NAMALWA (cell line): ENCODE results near the gene ENOX1.

Experiments used
- DNase-seq: peaks from one replicate; pipeline ENCODE4 v3.0.0-alpha.2; 2015; ENCODE audit warnings: low spot score

The ENOX1 gene

DNA sequence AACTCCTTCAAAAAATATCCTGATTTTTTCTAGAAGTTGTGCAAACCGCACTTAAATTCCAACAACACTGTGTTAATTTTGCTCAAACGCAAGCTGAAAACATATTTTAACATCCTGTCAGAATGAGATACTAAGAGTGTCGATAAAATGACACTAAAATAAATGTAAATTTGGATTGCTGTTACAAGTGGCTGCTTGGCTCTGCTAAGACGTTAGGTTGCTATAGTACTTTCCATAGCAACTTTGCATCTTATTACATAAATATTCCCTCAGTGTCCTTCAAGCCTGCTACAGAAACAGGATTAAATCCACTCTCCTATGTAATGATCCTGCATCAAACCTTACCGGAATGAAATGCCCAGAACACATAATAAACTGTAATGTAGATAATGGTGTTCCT lies 471.2 kb downstream of the ENOX1 start:
- no peak for DNase-seq

DNA sequence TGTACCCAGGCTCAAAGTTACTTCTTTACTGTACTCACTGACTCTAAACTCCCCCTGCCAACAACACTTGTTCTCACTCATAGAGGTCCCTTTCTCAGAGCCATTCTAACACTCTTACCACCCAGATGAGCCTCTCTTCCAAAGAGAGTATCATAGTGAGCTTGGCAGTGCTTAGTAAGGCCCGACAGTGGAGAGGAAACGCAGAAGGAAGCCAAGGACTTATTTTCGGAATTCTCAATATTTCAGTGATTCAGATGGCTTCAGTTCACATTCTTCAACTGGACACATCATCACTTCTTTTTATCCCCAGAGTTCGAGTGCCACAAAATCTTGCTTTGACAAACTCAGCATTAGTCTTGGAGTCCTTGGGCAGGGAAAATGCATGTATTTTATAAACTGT lies 477.5 kb downstream of the ENOX1 start:
- DNase-seq: no peak

DNA sequence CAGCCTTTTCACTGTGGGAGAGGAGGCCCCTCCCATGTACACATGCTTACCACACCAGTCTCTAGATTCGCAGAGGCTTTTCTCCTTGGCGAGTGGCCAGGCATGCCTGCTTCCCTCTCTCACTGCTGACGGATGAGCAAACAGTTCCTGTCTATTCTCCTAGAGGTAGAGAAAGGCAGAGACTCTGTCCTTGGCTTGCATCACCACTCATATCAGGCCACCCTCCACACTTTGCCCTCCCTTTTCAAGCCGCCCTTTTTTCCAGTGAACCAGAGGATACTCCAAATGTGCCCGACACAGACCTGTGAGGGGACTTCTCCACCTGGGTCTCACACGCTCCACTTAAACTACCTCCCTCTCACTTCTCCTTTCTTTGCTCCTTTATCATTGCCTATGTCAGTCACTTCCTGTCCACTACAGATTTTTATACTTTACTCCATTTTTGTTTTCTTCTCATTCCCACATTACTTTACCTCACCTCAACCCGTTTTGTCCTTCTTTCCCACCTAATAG lies 478.8 kb downstream of the ENOX1 start:
- peak; percentile 25 for DNase-seq

DNA sequence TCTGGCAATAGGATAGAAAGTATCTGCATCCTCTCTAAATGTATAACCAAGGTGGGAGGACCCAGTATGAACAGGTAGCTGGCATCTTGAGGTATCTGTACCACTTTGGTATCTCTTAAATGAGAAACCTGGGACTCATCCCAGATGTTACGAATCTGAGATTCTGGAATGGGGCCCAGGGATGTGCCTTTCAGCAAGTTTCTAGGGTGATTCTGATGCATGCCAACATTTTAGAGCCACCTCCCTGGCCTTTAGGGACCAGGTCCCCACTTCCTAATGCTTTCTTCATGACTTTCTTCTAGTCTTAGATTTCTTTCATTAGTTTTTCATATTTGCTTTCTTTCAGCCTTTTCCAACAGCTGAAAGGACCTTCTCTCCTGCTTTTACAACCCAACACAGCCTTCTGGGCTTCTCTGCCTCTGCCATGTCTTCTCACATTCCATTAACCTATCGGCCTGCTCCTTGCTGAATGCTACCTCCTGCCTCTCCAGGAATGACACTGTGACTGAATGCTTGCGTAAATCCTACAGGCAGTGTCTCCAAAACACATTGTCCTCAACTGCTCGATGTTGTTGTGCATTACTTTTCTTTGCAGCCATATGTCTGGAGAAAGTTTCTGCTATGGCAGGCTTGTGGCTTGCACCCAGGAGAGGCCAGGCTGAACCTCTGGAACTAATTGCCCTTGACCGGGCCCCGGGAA lies 479.4 kb downstream of the ENOX1 start:
- DNase-seq: no peak

DNA sequence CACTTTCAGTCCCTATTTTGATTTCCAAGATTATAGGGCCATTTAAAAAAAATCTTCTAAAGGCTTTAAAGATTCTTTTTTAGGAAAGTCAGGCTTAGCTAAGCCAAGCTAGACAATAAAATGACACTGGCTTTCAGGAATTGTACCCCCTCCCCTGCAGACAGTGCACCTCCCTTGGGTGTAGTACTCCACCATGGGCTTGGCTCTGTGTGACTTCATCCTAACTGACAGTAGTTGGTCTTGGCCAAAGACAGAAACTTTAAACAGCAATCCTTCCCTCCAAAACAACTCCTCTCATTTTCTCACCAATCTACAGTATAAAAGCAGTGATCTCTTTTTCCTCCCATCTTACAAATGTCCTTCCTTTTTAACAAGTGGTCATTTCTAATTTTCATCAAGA lies 480.4 kb downstream of the ENOX1 start:
- DNase-seq: no peak

DNA sequence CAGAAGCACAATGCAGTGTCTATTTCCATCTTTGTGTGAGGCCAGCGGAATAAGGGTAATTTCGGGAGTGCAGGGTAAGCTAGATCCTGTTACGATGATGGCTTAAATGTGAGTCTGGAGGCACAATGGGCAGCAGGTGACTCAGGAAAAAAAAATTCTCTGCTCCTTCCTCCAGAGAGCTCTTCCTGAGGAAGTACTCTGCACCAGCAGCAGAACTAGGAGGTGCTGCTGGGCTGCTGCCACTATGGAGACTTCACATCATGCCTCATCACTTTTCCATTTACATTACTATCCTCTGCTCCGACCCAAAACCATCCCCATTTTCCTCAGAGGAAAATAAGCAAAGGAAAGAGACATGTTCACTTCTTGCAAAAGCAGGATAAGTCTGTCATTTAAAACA lies 481.4 kb downstream of the ENOX1 start:
- no peak for DNase-seq

DNA sequence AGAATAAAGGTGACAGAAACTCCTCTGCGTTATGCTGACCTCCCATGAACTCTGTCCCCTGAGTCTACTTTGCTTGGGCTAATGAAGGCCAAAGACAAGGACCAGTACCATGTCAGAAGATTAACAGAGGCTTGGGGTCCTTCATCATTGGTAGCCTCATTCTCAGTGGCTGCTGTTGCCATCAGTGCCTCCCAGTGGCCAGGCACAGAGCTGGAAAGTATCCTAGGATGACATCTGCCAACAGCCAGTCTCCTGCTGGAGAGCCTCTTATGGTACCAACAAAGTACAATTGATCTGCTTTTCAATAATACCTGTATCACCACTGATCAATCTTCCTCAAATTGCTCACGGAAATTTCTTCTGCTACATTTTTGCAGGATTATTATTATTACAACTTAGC lies 481.8 kb downstream of the ENOX1 start:
- DNase-seq: no peak

DNA sequence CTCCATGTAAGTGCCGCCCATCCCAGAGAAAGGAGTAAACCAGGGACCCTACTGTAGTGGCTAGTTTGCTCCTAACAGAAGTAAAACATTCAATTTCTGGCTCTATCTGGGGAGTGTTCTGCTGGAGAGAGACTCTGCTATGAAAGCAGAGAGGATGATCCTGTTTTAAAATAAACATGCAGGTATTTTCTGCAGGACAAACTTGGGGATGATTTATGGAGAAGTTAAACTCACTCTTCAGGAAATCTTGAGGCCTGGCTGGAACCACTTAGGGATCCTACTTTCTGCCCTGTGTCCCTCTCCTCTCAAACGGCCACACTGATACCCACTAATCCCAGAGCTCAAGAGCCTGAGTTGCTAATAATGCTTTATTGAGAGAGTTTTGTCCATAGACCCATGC lies 482.3 kb downstream of the ENOX1 start:
- no peak for DNase-seq

DNA sequence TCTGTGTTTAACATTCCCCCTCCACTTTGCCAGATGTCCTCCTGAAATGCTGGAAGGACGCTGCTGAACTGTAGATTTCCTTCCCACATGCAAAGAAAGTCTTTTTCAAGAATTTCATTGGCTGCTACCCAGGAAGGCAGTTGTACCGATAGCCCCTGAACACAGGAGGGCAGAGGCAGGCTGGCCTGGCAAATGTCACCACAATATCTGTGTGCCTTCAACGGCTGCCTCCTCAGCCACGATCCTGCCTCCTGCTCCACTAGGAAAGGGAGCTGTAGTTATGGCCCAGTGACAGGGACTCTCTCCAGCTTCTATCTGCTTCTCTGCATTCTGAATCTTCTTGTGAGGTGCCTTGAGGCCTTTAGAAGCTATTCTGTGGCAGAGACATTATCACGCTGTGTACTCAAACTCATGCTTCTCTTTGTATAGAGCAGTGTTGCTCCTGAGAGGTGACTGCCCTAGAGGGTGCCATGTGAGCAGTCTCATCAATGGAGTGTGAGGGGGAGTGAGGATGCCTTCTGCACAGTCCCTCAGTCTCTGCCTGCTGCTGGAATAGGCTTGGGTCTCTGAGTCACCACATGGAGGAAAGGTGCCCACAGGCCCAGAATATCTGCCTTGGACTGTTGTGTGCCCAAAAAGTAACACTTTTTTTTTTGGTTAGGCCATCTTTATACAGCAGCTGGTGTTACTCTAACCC lies 483.6 kb downstream of the ENOX1 start:
- peak; percentile 54 for DNase-seq

DNA sequence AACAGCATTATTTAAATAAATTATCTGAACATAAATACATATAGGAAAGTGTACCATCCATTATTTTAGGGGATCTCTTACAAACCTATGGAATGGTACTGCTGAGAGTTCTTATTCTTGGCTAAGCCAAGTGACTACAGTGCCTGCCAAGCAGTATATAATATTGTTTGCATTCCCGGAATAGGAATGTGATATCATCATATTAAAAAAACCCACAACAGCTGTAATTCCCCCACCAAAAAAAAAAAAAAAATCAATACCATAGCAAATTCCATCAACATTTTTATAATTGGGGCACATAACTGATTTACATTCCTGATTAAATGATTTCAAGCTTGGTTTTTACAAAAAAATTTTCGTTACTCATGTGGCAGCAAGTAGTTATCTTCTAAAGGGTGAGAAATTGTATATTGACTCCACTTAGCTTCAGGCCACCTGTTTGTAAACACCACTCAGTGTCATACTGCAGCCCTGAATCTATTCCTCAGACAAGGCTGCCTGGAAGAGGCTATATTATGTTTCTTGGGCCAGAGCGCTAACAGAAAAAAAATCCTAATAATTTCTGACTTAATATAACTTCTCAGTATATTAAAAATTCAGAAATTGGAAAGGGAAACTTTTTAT lies 485.3 kb downstream of the ENOX1 start:
- no peak for DNase-seq

DNA sequence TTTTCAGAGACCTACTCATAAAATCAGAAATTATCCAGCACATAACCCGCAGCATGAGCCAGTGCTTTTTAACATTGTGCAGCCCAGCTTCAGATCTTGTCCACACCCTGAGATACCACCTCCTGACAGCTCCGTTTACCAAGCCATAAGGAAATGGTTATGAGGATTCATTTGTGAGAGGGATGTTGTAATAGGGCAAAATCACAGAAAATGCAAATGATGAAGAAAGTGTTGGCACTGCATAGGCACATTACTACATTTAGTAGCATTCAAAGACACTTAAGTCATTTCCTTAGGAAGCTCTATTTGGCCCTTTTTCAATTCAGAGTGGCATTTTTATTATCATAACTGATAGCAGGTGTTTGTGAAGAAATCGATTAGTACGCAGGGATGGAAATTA lies 485.9 kb downstream of the ENOX1 start:
- no peak for DNase-seq

DNA sequence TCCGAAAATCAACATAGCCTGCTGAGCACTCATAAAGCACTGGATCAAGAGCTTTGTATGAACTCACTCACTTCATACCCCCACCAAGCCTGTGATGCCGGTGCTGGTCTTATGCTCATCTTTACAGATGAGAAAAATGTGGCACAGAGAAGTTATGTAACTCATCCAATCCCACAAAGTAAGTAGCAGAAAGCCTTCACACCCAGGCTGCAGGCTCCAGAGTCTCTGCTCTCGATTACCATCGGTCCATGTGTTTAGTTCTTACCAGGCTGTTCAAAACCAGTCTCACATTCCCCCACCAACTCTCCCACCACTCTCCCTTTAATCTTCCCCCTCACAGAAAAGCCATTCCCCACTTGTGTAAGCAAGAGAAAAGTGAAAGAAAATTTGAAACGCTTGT lies 487.4 kb downstream of the ENOX1 start:
- no peak for DNase-seq

DNA sequence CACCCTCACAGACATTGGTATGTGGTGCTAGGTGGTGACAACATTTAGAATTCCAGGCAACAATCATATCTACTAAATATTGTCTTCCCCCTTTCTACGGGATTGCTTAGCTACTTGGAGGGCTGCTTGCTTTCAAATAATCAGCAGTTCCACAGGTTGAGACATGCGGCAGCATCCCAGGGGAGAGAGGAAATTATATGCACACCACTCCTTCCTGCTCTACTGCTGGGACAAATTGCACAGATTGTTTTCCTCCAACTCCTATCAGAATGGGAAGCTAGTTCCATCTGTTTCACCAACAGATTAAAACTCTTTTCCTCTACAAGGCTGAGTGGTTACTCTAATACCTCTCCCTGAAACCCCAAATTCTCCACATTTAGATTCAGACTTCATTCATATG lies 488.0 kb downstream of the ENOX1 start:
- DNase-seq: no peak

DNA sequence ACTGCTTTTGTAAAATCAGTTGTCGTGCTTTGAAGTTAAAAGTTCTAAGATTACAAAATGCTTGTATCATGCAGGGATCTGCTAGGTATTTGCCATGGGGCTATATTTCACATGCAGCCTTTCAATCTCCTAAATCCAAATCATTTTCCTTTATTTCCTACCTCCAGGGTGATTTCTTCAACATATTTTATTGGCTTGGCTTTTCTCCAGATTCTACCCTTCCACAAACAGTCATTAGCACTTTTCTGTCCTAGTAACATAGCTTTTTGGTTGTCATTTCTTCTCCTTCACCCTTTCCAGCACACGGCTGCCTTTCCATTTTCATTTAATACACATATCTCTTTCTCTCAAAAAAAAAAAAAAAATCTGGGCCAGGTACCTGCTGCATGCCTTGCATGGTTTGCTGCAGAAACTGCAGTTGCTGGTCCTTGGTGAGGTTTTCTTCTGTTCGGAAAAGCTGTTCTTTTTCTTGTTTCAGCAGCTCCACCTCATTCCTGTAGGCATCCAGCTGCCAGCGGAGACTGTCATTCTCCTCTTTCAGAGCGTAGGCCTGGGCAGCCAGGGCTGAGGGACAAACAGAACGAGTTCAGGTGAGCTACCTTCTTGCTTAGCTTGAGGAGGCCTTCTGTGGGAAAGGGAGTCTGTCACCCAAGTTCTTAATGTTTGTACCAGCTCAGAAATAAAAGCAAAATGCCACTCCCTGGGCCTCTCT lies 488.6 kb downstream of the ENOX1 start:
- no peak for DNase-seq

DNA sequence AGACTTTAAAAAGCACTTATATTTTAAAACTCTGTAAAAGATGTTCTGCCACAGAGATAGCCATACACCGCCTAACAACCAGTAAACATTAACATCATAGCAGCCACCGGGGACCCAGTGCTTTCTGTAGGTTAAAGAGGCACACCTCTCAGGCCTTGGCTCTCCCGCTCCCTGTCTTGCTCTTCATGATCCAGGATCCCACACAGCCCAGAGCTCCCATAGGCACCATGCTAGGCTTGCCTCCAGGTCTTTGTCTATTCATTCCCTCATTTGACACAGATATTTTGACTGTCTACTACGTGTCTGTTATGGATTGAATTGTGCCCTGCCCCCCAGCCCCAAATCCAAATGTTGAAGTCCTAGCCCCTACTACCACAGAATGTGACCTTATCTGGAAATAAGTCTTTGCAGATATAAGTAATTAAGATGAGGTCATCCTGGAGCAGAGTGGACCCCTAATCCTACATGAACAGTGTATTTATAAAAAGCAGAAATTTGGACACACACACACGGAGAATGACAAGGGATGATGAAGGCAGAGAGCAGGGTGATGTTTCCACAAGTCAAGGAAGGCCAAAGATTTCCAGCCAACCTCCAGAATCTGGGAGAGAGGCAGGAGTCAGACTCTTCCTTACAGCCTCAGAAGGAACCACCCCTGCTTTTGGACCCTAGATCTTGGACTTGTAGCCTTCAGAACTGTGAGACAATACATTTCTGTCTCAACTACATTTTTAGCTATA lies 490.8 kb downstream of the ENOX1 start:
- DNase-seq: no peak

DNA sequence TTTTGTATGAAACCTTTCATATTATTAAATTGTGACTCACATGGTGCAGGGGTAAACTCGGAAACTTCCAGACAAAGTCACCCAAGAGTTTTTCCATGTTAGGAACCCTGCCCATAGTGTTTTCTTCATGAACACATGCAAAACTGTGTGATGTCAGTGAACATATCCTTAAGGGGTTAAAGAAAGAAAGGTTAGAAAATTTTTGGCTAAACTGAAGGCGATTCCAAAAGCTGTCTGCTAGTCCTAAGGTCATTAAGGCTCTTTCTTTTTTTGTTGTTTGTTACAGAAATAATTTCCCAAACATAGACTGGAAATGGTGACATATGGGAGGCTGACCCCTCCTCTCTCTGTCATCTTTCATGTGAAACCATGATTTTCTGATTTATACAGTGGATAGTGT lies 491.5 kb downstream of the ENOX1 start:
- DNase-seq: no peak

DNA sequence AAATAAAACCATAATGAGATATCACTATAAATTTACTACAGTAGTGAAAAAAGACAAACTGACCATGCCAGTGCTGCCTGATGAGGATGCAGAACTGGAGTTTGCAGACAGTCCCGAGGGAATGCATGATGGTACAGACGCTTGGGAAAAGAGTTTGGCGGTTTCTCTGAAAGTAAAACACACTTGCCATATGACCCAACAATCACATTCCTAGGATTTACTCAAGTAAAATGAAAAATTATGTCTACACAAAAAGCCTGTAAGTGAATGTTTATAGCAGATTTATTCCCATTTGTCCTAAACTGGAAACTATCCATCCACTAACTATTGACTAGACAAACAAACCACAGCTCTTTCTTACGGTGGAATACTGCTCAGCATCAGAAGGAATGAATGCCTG lies 492.4 kb downstream of the ENOX1 start:
- no peak for DNase-seq

DNA sequence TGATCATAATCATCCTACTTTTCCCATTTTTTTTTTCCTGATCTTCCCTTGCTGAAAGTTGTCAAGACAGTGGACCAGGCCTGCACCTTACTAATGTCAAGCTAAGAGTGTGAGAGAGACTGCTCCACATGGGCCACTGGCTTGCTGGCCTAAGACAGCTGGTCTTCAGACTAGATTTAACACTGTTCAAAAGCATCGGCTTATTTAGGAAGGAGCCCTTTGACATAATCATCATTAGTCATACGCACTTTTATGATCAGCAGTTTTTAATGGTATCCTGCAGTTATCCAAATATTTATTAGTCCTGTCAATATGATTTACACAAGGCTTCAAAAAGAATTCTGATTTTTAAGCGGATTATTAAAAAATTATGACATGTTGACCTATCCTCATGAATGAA lies 492.8 kb downstream of the ENOX1 start:
- DNase-seq: no peak

DNA sequence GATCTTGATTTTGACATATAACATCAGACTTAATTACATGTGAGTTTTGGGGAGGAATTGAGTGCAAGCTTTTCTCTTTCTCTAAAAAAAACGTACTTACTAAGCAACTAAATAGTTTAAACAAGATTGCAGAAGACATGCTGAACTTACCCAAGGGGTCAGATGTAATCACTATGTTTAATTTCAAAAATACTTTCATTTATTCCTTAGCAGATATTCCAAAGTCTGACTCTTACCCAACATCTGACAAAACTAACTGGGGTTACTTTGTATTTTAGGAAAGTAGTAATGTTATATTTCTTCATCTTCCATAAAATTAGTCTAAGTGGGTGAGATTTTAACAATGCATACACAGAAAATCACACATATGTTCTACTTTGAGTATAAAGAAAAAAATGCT lies 493.2 kb downstream of the ENOX1 start:
- no peak for DNase-seq

DNA sequence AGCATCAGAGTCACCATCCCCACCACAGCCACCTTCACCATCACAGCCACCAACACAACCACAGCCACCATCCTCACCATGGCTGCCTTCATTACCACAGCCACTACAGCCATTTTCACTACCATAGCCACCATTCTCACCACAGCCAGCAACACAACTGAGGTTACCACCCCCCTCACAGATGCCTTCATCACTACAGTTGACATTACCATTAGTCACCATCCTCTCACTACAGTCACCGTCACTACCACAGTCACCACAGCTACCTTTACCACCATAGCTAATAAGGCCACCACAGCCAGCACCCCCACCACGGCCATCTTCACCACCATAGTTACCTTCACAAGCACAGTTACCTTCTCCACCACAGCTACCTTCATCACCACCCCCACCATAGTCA lies 493.8 kb downstream of the ENOX1 start:
- DNase-seq: no peak

DNA sequence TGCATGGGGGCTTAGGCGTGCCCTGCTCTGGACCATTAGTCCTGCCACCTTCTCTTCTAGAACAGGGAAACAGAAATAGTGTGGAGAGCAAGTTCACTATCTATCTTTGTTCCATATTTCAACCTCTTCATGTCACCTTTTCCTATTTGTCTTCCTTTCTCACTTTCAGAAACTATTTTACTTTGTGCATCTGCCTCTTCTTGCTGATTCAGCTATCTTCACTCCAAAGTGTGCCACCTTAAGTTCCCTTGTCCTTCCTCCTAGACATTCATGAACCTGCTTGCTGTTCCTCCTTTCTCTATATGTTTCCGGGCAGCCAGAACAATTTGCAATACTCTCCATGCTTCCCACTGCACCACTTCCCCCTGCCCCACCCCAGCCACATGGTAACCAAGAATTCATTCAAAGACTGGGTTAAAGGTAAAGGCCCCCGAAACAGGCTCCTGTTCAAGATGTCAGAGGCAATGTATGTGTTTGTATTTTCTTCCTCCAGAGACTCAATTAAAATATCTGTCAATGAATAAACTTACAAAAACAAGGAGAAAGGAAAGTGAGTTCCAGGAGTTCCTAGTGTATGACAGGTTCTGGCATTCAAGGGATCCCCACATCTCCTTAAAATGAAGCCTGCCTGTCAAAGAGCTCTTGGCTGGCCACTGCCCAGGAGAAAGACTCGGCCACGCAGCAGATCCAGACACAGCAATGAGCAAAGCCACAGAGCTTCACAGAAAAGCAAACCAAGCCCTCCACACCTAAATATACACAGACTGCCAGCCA lies 495.3 kb downstream of the ENOX1 start:
- no peak for DNase-seq
